Astrocyte of the cerebellum (primary cell): ENCODE data around the gene AURKB.

Experiments
- DNase-seq: peaks from one replicate; pipeline ENCODE4 v3.0.0-alpha.2; 2011; ENCODE audit warnings: low read depth
- H3K4me3 ChIP-seq: 2 replicates; pipeline ENCODE4 v1.5.1; 2011; ENCODE audit warnings: mild to moderate bottlenecking, low read depth, low read length, moderate library complexity
- in situ Hi-C: cut with HindIII; loops from 2 replicates; pipeline ENCODE4 v1.10.0; 2017; ENCODE audit warnings: low sequenced_read_pairs
- TF ChIP-seq, protein P1 (sequence below): IDR thresholded peaks from 2 replicates; pipeline ENCODE4 v1.5.1; 2012; ENCODE audit warnings: low read length, low read depth, moderate library complexity, mild to moderate bottlenecking; ENCODE audit errors: missing control alignments

The AURKB gene

DNA sequence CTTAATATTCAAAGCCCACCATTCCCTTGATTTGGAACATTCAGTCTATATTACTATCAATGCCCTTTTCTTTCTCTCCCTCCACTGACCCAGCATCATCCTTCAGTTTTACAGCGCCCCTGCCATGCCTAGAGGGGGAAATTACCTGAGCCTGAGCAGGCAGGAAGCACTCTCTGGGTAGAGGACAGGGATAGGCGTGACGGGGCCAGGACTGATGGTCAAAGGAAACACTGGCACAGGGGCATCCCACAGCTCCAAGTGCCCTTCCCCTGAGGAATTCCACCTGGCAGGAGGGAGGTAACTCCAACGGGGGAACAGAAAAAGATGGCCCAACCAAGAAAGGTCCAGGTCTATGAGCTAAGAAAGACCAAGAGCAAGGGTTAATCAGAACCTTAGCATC, 27.5 kb upstream of the AURKB start:
- no peak overlapping the region for H3K4me3 ChIP-seq
- in situ Hi-C loops, result no loop called here
- no peak for DNase-seq
- TF ChIP-seq, protein P1, sequence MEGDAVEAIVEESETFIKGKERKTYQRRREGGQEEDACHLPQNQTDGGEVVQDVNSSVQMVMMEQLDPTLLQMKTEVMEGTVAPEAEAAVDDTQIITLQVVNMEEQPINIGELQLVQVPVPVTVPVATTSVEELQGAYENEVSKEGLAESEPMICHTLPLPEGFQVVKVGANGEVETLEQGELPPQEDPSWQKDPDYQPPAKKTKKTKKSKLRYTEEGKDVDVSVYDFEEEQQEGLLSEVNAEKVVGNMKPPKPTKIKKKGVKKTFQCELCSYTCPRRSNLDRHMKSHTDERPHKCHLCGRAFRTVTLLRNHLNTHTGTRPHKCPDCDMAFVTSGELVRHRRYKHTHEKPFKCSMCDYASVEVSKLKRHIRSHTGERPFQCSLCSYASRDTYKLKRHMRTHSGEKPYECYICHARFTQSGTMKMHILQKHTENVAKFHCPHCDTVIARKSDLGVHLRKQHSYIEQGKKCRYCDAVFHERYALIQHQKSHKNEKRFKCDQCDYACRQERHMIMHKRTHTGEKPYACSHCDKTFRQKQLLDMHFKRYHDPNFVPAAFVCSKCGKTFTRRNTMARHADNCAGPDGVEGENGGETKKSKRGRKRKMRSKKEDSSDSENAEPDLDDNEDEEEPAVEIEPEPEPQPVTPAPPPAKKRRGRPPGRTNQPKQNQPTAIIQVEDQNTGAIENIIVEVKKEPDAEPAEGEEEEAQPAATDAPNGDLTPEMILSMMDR, result no peak

DNA sequence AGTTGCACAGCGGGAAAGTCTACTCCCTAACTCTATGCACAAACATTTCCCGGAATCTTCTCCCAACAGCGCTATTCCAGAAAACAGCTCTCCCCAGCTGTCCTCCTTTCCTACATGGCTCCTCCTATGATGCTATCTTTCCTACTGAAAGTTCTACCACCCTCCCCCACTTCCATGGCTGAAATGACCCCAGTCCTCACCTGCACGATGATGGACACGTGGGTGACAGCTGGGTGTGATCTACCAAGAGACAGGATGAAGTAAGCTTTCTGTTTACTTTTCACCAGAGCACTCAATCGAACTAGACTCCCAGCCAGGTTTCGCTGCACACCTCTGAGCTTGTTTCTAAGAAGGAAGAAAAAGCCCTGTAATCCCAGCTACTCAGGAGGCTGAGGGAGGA, 26.8 kb upstream of the AURKB start:
- no peak overlapping the region for H3K4me3 ChIP-seq
- DNase-seq, result no peak
- TF ChIP-seq, protein P1, result no peak
- in situ Hi-C loops, result no loop called here

DNA sequence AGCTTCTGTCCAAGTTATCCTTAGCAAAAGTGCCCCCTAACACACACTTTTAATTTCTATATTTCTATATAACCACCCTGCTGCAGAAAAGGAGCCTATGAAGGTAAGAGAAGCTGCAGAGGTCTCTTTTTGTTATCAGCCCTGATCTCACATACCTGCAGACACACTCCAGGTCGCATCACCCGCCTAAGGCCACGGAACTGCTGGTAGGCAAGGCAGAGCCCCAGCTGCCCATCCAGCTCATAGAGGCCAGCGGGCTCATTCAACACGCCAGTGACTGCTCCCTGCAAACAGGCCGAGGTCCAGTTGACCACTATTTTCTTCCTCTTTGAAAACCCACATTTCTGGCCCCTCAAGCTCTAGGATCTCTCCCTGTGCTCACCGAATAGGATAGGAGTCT, 25.3 kb upstream of the AURKB start:
- TF ChIP-seq, protein P1, result no peak
- in situ Hi-C loops, result no loop called here
- no peak overlapping the region for H3K4me3 ChIP-seq
- DNase-seq, result no peak

DNA sequence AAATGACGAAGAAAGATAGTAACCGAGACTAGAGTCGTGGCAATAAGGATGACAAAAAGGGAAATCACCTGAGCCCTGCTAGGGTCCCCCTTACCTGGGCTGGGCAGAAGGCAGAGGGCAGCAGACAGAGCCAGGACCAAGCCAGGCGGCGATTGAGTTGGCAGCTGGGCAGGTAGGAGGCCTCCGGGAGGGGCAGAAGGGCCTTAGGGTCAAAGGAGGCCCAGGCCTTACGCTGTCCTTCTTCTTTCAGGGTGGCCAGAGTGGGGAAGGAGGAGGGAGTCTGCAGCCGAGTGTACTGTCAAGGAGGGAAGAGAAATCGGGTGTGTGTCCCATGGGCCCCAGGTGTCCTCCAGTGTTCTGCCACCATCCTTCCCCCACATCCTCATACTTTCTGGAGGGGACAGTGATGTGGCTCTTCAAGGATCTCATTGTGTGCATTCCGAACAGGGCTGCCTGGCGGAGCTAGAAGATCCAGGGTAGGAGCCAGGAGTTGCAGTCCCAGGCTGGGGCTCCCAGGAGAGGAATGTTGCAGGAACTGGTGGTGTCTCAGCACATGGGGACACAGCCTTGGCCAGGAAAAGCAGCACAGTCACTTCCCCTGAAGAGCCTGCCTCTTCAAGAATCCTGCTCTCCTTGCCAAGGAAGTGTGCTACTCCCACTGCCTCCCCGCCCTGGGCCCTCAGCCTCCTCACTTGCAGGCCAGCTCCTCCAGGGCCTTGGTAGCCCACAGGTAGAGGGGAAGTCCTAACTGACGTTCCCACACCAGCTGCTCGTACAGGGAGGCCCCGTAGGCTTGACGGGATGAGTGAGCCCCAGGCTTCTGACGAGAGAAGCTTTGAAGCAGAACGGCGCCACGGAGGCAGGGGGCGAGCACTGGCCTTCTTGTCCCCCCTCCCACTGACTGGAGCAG, 24.2 kb upstream of the AURKB start:
- H3K4me3 ChIP-seq, result no peak overlapping the region
- in situ Hi-C loops, result no loop called here
- no peak for DNase-seq
- TF ChIP-seq, protein P1, result no peak

DNA sequence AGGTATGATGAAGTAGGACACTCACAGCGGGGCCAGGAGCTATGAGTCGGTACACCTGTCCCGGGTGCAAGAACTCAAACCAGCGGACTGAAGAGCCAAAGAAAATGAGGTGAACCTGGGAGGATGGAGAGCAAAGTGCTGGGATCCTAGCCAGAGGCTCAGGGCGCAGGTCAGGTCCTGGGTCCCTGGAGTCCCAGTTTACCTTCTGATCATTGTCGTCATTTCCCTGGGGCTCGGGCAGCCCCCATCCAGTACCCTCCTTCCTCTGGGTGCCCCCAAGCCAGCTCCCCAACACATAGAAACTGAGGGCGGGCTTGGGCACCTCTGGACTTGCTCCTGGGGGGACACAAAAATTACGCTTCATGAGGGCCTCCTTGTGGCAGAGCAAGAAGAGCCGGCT, 21.3 kb upstream of the AURKB start:
- in situ Hi-C loops, result no loop called here
- no peak for DNase-seq
- H3K4me3 ChIP-seq, result no peak overlapping the region
- TF ChIP-seq, protein P1, result no peak

DNA sequence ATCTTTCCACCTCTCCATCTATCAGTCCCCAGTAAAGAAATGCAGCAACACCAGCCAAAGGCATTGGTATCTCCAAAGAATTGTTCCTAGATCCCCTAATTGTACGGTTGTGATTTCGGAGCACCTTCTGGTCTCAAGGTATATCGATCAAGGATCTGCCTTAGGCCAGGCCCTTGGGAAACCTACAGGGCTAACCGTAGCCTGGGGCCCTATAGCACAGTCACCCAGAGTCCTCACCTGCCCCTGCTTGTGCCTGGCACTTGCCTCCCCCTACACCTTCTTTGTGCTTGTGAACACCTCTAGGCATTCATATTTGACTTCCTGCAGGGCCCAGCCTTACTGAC, 16.8 kb upstream of the AURKB start:
- TF ChIP-seq, protein P1, result no peak
- H3K4me3 ChIP-seq, result peak overlapping the region; percentile 42
- in situ Hi-C loops, result no loop called here

More for the DNA sequence above, 16.8 kb upstream of the AURKB start:
- no peak for DNase-seq
